OCI-LY1 (cell line): ENCODE measurements around the gene OR5B17.

ENCODE experiments used
- EZH2 ChIP-seq: fragments of 200-600 bp; sonication (generic), shearing (Covaris generic); IDR thresholded peaks from 2 replicates; pipeline ENCODE4 v1.8.0; 2017; ENCODE audit warnings: borderline replicate concordance, mixed run types, mild to moderate bottlenecking, antibody characterized with exemption, low read length, moderate library complexity, mixed read lengths
- TF ChIP-seq, protein P1 (sequence below): fragments of 200-600 bp; sonication (generic), shearing (Covaris generic); IDR thresholded peaks from 2 replicates; pipeline ENCODE4 v1.5.1; 2017; ENCODE audit warnings: mild to moderate bottlenecking, antibody characterized with exemption, low read length, moderate library complexity, mixed read lengths

GRCh38 chr11:58390551-58391063, 31.7 kb upstream of the OR5B17 start:
- TF ChIP-seq, protein P1, sequence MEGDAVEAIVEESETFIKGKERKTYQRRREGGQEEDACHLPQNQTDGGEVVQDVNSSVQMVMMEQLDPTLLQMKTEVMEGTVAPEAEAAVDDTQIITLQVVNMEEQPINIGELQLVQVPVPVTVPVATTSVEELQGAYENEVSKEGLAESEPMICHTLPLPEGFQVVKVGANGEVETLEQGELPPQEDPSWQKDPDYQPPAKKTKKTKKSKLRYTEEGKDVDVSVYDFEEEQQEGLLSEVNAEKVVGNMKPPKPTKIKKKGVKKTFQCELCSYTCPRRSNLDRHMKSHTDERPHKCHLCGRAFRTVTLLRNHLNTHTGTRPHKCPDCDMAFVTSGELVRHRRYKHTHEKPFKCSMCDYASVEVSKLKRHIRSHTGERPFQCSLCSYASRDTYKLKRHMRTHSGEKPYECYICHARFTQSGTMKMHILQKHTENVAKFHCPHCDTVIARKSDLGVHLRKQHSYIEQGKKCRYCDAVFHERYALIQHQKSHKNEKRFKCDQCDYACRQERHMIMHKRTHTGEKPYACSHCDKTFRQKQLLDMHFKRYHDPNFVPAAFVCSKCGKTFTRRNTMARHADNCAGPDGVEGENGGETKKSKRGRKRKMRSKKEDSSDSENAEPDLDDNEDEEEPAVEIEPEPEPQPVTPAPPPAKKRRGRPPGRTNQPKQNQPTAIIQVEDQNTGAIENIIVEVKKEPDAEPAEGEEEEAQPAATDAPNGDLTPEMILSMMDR = no peak
- TF ChIP-seq EZH2 = no peak
